Measurements from ENCODE around the gene PCDHGB6.

PCDHGB6 gene

GRCh38 chr5:141437221-141437620, 29.4 kb downstream of the PCDHGB6 start:
- DNase-seq (ENCODE audit: low spot score), result no peak
- in situ Hi-C loops (cut with MboI; ENCODE audit: low sequenced_read_pairs, unreplicated experiment), result no loop called here
- TF ChIP-seq CTCF (IDR thresholded peaks at IDR 0.05; ENCODE audit: borderline replicate concordance, control extremely low read depth, extremely low read depth, insufficient read depth, missing control alignments), result no peak

GRCh38 chr5:141439411-141440141, 31.8 kb downstream of the PCDHGB6 start:
- no peak for TF ChIP-seq CTCF (IDR thresholded peaks at IDR 0.05; ENCODE audit: borderline replicate concordance, control extremely low read depth, extremely low read depth, insufficient read depth, missing control alignments)
- in situ Hi-C loops (cut with MboI; ENCODE audit: low sequenced_read_pairs, unreplicated experiment), result no loop called here
- no peak for DNase-seq (ENCODE audit: low spot score)

GRCh38 chr5:141440341-141440740, 32.5 kb downstream of the PCDHGB6 start:
- DNase-seq (ENCODE audit: low spot score), result no peak

GRCh38 chr5:141441571-141442170, 33.9 kb downstream of the PCDHGB6 start:
- DNase-seq (ENCODE audit: low spot score), result no peak

More at GRCh38 chr5:141440341-141440740, 32.5 kb downstream of the PCDHGB6 start:
- TF ChIP-seq CTCF (IDR thresholded peaks at IDR 0.05; ENCODE audit: borderline replicate concordance, control extremely low read depth, extremely low read depth, insufficient read depth, missing control alignments), result no peak
- in situ Hi-C loops (cut with MboI; ENCODE audit: low sequenced_read_pairs, unreplicated experiment), result no loop called here

More at GRCh38 chr5:141441571-141442170, 33.9 kb downstream of the PCDHGB6 start:
- in situ Hi-C loops (cut with MboI; ENCODE audit: low sequenced_read_pairs, unreplicated experiment), result no loop called here
- TF ChIP-seq CTCF (IDR thresholded peaks at IDR 0.05; ENCODE audit: borderline replicate concordance, control extremely low read depth, extremely low read depth, insufficient read depth, missing control alignments), result no peak
